H9 (cell line): ENCODE measurements around the gene UQCR10. TPM values are rescaled to one million over a fixed set of nuclear protein-coding genes. Genes with fewer than 3 reads are reported as not detected.

Experiments
- DNase-seq: peaks from one replicate; pipeline ENCODE4 v3.0.0-alpha.2; 2017
- H2AFZ ChIP-seq: one replicate; pipeline ENCODE4 v1.6.1; 2013; ENCODE audit warnings: mild to moderate bottlenecking, low read length, control low read depth, moderate library complexity
- H2AK5ac ChIP-seq: 2 replicates; pipeline ENCODE4 v1.6.1; 2013; ENCODE audit warnings: low read length, control low read depth, mixed read lengths; ENCODE audit not compliant: insufficient read length
- H2BK120ac ChIP-seq: one replicate; pipeline ENCODE4 v1.6.1; 2013; ENCODE audit warnings: low read depth, mild to moderate bottlenecking, low read length, control low read depth, inconsistent platforms; ENCODE audit not compliant: poor library complexity, severe bottlenecking
- H2BK12ac ChIP-seq: 2 replicates; pipeline ENCODE4 v1.6.1; 2013; ENCODE audit warnings: low read length, control low read depth, mixed read lengths, low read depth; ENCODE audit not compliant: insufficient read length
- H2BK15ac ChIP-seq: 2 replicates; pipeline ENCODE4 v1.6.1; 2013; ENCODE audit warnings: low read depth, low read length, control low read depth
- H2BK20ac ChIP-seq: one replicate; pipeline ENCODE4 v1.6.1; 2013; ENCODE audit warnings: low read depth, mild to moderate bottlenecking, low read length, control low read depth, inconsistent platforms; ENCODE audit not compliant: poor library complexity, severe bottlenecking
- H2BK5ac ChIP-seq: 2 replicates; pipeline ENCODE4 v1.6.1; 2013; ENCODE audit warnings: low read length, control low read depth, mixed read lengths; ENCODE audit not compliant: insufficient read length
- H3K14ac ChIP-seq: 2 replicates; pipeline ENCODE4 v1.6.1; 2013; ENCODE audit warnings: low read length, control low read depth; ENCODE audit not compliant: insufficient read depth
- H3K18ac ChIP-seq: 2 replicates; pipeline ENCODE4 v1.6.1; 2013; ENCODE audit warnings: low read depth, mild to moderate bottlenecking, mixed read lengths, low read length, control low read depth; ENCODE audit not compliant: insufficient read length
- H3K23ac ChIP-seq: 2 replicates; pipeline ENCODE4 v1.6.1; 2013; ENCODE audit warnings: low read length, control low read depth, mixed read lengths, low read depth; ENCODE audit not compliant: insufficient read length
- H3K23me2 ChIP-seq: 2 replicates; pipeline ENCODE4 v1.6.1; 2013; ENCODE audit warnings: low read depth, mild to moderate bottlenecking, mixed read lengths, low read length, control low read depth; ENCODE audit not compliant: insufficient read length, poor library complexity, severe bottlenecking
- H3K27ac ChIP-seq: 2 replicates; pipeline ENCODE4 v1.5.1; 2013; ENCODE audit warnings: low read length, control low read depth, mixed read lengths, low read depth; ENCODE audit not compliant: insufficient read length
- H3K27me3 ChIP-seq: 2 replicates; pipeline ENCODE4 v1.6.1; 2013; ENCODE audit warnings: low read length, control low read depth, inconsistent platforms; ENCODE audit not compliant: insufficient read depth
- H3K4ac ChIP-seq: 2 replicates; pipeline ENCODE4 v1.6.1; 2013; ENCODE audit warnings: low read depth, mild to moderate bottlenecking, control low read depth, inconsistent platforms, low read length, moderate library complexity
- H3K4me1 ChIP-seq: 2 replicates; pipeline ENCODE4 v1.6.1; 2013; ENCODE audit warnings: low read length, control low read depth, inconsistent platforms; ENCODE audit not compliant: insufficient read depth
- H3K4me2 ChIP-seq: 2 replicates; pipeline ENCODE4 v1.6.1; 2013; ENCODE audit warnings: low read length, control low read depth, mixed read lengths; ENCODE audit not compliant: insufficient read length, insufficient read depth
- H3K56ac ChIP-seq: 2 replicates; pipeline ENCODE4 v1.6.1; 2013; ENCODE audit warnings: low read depth, mild to moderate bottlenecking, mixed read lengths, low read length, control low read depth; ENCODE audit not compliant: insufficient read length
- H3K79me1 ChIP-seq: 2 replicates; pipeline ENCODE4 v1.6.1; 2013; ENCODE audit warnings: low read depth, mild to moderate bottlenecking, moderate library complexity, low read length, control low read depth, inconsistent platforms; ENCODE audit not compliant: insufficient read depth, poor library complexity, severe bottlenecking
- H3K79me2 ChIP-seq: 2 replicates; pipeline ENCODE4 v1.6.1; 2013; ENCODE audit warnings: low read length, control low read depth, inconsistent platforms; ENCODE audit not compliant: insufficient read depth
- H3K9ac ChIP-seq: 2 replicates; pipeline ENCODE4 v1.6.1; 2013; ENCODE audit warnings: low read length, control low read depth, mixed read lengths; ENCODE audit not compliant: insufficient read length; ENCODE audit errors: extremely low read depth
- H3K9me3 ChIP-seq: one replicate; pipeline ENCODE4 v1.6.1; 2013; ENCODE audit warnings: low read depth, low read length, inconsistent platforms; ENCODE audit not compliant: control insufficient read depth
- H3T11ph ChIP-seq: one replicate; pipeline ENCODE4 v1.6.1; 2013; ENCODE audit warnings: mild to moderate bottlenecking, low read length, control low read depth, inconsistent platforms
- H4K20me1 ChIP-seq: one replicate; pipeline ENCODE4 v1.6.1; 2013; ENCODE audit not compliant: control insufficient read depth, insufficient read length, insufficient read depth
- H4K5ac ChIP-seq: 2 replicates; pipeline ENCODE4 v1.6.1; 2013; ENCODE audit warnings: low read depth, mild to moderate bottlenecking, mixed read lengths, low read length, control low read depth; ENCODE audit not compliant: insufficient read length
- H4K8ac ChIP-seq: replicated peaks from 2 replicates; pipeline ENCODE4 v1.6.1; 2013; ENCODE audit warnings: low read length, control low read depth, mixed read lengths, low read depth; ENCODE audit not compliant: insufficient read length
- H4K91ac ChIP-seq: 2 replicates; pipeline ENCODE4 v1.6.1; 2013; ENCODE audit warnings: low read depth, mild to moderate bottlenecking, moderate library complexity, mixed read lengths, low read length, control low read depth; ENCODE audit not compliant: insufficient read length
- H3K27ac Mint-ChIP-seq, 3 experiments: 2 replicates in 2 of 3; 3 replicates in 1 of 3; pipeline ENCODE4 v1.8.0; 2020 to 2021; ENCODE audit warnings: mixed read lengths in 3 of 3, mild to moderate bottlenecking in 1 of 3, moderate library complexity in 1 of 3
- H3K27me3 Mint-ChIP-seq: 2 replicates; pipeline ENCODE4 v1.8.0; 2021; ENCODE audit warnings: low read depth, mild to moderate bottlenecking, moderate library complexity, mixed read lengths
- H3K36me3 Mint-ChIP-seq, 3 experiments: 2 replicates in 2 of 3; 3 replicates in 1 of 3; pipeline ENCODE4 v1.8.0; 2020 to 2021; ENCODE audit warnings: low read depth in 3 of 3, mixed read lengths in 3 of 3; ENCODE audit not compliant: insufficient read depth in 1 of 3
- H3K4me1 Mint-ChIP-seq, 2 experiments: 2 replicates each; pipeline ENCODE4 v1.8.0; 2020; ENCODE audit warnings: mixed read lengths in 2 of 2
- H3K4me3 Mint-ChIP-seq, 2 experiments: 2 replicates in 1 of 2; 3 replicates in 1 of 2; pipeline ENCODE4 v1.8.0; 2020 to 2021; ENCODE audit warnings: mild to moderate bottlenecking in 2 of 2, mixed read lengths in 2 of 2, moderate library complexity in 1 of 2
- H3K9me3 Mint-ChIP-seq, 2 experiments: 2 replicates in 1 of 2; 3 replicates in 1 of 2; pipeline ENCODE4 v1.8.0; 2020; ENCODE audit warnings: mild to moderate bottlenecking in 2 of 2, mixed read lengths in 2 of 2, moderate library complexity in 1 of 2
- WGBS: extraction: QIAGEN DNeasy Blood & Tissue Kit; methylation state at CpG from one replicate; pipeline ENCODE4 v1.1.7; 2013; ENCODE audit warnings: missing lambda C conversion rate, low lambda C conversion rate, mixed read lengths; ENCODE audit not compliant: insufficient read length; ENCODE audit errors: extremely low coverage; 5-methylcytosine and 5-hydroxymethylcytosine counted together
- total RNA-seq: library from RNA; stranded (reverse); gene quantifications from 2 replicates; pipeline ENCODE4 v1.2.1, GENCODE V29; 2021
- TF ChIP-seq, protein P1 (sequence below): fragments of 200-600 bp; sonication (generic); conservative IDR thresholded peaks from 3 replicates; pipeline ENCODE4 v1.8.0; 2021; ENCODE audit warnings: antibody characterized with exemption, mild to moderate bottlenecking

UQCR10 gene
- total RNA-seq, 1 experiment from 2014 or later = 124 TPM

- no peak overlapping the region for H2BK12ac ChIP-seq
- no peak overlapping the region for H3K27ac ChIP-seq
- no peak overlapping the region for H3K14ac ChIP-seq
- no peak overlapping the region for H2AK5ac ChIP-seq
- H4K20me1 ChIP-seq = no peaks in the 10 kb centered on the region
- H3K4me2 ChIP-seq = no peak overlapping the region
- H4K8ac ChIP-seq = no peak overlapping the region
- no peak overlapping the region for H2AFZ ChIP-seq
- H3K56ac ChIP-seq = no peak overlapping the region
- WGBS = no CpG with 5 or more reads among the region's 7 CpGs
- H3K23ac ChIP-seq = no peak overlapping the region
- Mint-ChIP-seq H3K4me1 (peaks cover 5 to 13% of the 10 kb centered on the region in 2 experiments), H3K9me3 (no peaks in the 10 kb centered on the region), H3K4me3 (no peak overlapping the region), H3K27ac (no peak overlapping the region), H3K27me3 (no peaks in the 10 kb centered on the region; the same call in 1 of the 2 replicates), H3K36me3 (no peaks in the 10 kb centered on the region)
- no peak overlapping the region for H2BK5ac ChIP-seq
- H3K4ac ChIP-seq = no peak overlapping the region
- H2BK120ac ChIP-seq = no peak overlapping the region
- no peak overlapping the region for H3T11ph ChIP-seq
- TF ChIP-seq, protein P1, sequence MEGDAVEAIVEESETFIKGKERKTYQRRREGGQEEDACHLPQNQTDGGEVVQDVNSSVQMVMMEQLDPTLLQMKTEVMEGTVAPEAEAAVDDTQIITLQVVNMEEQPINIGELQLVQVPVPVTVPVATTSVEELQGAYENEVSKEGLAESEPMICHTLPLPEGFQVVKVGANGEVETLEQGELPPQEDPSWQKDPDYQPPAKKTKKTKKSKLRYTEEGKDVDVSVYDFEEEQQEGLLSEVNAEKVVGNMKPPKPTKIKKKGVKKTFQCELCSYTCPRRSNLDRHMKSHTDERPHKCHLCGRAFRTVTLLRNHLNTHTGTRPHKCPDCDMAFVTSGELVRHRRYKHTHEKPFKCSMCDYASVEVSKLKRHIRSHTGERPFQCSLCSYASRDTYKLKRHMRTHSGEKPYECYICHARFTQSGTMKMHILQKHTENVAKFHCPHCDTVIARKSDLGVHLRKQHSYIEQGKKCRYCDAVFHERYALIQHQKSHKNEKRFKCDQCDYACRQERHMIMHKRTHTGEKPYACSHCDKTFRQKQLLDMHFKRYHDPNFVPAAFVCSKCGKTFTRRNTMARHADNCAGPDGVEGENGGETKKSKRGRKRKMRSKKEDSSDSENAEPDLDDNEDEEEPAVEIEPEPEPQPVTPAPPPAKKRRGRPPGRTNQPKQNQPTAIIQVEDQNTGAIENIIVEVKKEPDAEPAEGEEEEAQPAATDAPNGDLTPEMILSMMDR = no peak
- no peaks in the 10 kb centered on the region for H3K79me1 ChIP-seq
- H3K27me3 ChIP-seq = no peaks in the 10 kb centered on the region
- no peak overlapping the region for H3K18ac ChIP-seq
- no peaks in the 10 kb centered on the region for H3K23me2 ChIP-seq
- H3K4me1 ChIP-seq = no peaks in the 10 kb centered on the region
- no peak overlapping the region for H2BK15ac ChIP-seq
- no peak overlapping the region for H3K9ac ChIP-seq
- no peak overlapping the region for H2BK20ac ChIP-seq
- no peak overlapping the region for H4K91ac ChIP-seq
- DNase-seq = no peak
- no peak overlapping the region for H4K5ac ChIP-seq
- no peaks in the 10 kb centered on the region for H3K9me3 ChIP-seq
- no peaks in the 10 kb centered on the region for H3K79me2 ChIP-seq
Observed at GRCh38 chr22:29756341-29756740, 10.8 kb upstream of the UQCR10 start.
